GM12872 (cell line): Measurements from ENCODE around the gene KLC1.

Experiments used
- CTCF ChIP-seq: IDR thresholded peaks from 3 replicates; pipeline ENCODE4 v1.5.1; 2011; ENCODE audit warnings: low read depth, mild to moderate bottlenecking, low read length, moderate library complexity; ENCODE audit not compliant: insufficient read depth

Gene KLC1

GRCh38 chr14:103741876-103742275 is 112.9 kb downstream of the KLC1 start:
- TF ChIP-seq CTCF, result no peak

GRCh38 chr14:103742499-103743255 is 113.7 kb downstream of the KLC1 start:
- TF ChIP-seq CTCF, result no peak

- TF ChIP-seq CTCF, result no peak
Measured at GRCh38 chr14:103743691-103744090, 114.7 kb downstream of the KLC1 start.

- no peak for TF ChIP-seq CTCF
Measured at GRCh38 chr14:103744621-103745395, 115.8 kb downstream of the KLC1 start.

GRCh38 chr14:103745424-103745823 is 116.4 kb downstream of the KLC1 start:
- no peak for TF ChIP-seq CTCF

GRCh38 chr14:103746701-103747100 is 117.7 kb downstream of the KLC1 start:
- TF ChIP-seq CTCF, result no peak

- TF ChIP-seq CTCF, result no peak
Measured at GRCh38 chr14:103748534-103748857, 119.5 kb downstream of the KLC1 start.
